Sigmoid colon (tissue), 4 donors: ENCODE results near the gene DCC.

Source experiments
- CTCF ChIP-seq, 4 experiments: fragments of 450-650 bp in 3 of 4; fragments of 200-600 bp in 1 of 4; IDR thresholded peaks; one replicate each; pipeline ENCODE4 v1.5.1; 2016 to 2019; ENCODE audit warnings: antibody characterized with exemption in 4 of 4, mild to moderate bottlenecking in 3 of 4, moderate library complexity in 2 of 4
- POLR2A ChIP-seq, 2 donors: fragments of 450-650 bp; IDR thresholded peaks; one replicate each; pipeline ENCODE4 v1.6.1; 2016; ENCODE audit warnings: antibody characterized with exemption in 2 of 2, mild to moderate bottlenecking in 2 of 2, moderate library complexity in 2 of 2
- POLR2AphosphoS5 ChIP-seq, 4 donors: sonication (generic); formaldehyde crosslinking; IDR thresholded peaks; one replicate each; pipeline ENCODE4 v1.6.1; 2017; ENCODE audit warnings: antibody characterized with exemption in 4 of 4

- peak in 1 of 4 experiments; percentile 17 for TF ChIP-seq CTCF (IDR thresholded peaks at IDR 0.05)
- TF ChIP-seq POLR2A (IDR thresholded peaks at IDR 0.05): no peak
- TF ChIP-seq POLR2AphosphoS5 (IDR thresholded peaks at IDR 0.05): no peak
Measured at GRCh38 chr18:52694804-52695203, 354.8 kb downstream of the DCC start.
